HG02571 (cell line): ENCODE data around the gene ESPN.
A peak's percentile ranks its signal among the peaks of the same experiment; 100 is the strongest.
"Not testable (repeated sequence)": the region's sequence is repeated elsewhere in the genome, so short reads cannot be mapped to it uniquely, and the experiment has no call there.

Source experiments
- ATAC-seq: cut with Tn5 transposase; IDR thresholded peaks from one replicate; pipeline ENCODE4 v1.9.1; 2021; ENCODE audit warnings: mild to moderate bottlenecking, moderate library complexity; ENCODE audit not compliant: unreplicated experiment

The ESPN gene

DNA sequence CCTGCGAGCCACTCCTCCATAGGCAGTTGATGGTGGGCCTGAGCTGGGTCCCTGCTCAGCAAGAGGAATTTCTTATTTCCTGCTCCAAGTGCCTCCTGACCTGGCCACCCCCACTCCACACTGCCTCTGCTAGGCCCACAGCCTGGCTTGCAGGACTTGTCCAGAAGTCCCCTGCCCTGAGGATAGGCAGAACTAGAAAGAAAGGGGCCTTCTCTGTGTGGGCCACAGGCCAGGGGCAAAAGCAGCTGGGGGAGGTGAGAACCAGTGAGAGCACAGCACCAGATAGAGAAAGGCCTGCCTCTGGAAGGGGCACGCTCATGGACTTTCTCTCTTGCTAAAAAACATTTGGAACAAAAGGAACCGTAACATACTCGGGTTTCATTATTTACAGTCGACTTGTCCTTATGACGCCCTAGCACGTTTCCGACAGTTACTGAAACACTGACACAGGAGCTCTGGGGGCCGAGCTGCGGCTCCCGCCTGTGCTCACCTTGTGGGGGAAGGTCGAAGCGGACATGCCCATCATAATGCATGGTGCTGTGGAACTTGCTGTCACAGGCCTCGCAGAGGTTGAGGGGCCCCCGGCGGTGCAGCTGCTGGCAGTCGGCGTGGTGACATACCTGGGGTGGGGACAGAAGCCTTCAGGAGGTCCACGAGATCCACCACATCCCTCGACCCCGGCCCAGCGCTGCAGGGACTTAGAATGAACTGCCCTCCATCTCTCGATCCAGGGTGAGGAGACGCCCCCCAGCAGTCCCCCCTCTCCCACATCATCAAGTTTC is 52.7 kb downstream of the ESPN start:
- no peak for ATAC-seq

DNA sequence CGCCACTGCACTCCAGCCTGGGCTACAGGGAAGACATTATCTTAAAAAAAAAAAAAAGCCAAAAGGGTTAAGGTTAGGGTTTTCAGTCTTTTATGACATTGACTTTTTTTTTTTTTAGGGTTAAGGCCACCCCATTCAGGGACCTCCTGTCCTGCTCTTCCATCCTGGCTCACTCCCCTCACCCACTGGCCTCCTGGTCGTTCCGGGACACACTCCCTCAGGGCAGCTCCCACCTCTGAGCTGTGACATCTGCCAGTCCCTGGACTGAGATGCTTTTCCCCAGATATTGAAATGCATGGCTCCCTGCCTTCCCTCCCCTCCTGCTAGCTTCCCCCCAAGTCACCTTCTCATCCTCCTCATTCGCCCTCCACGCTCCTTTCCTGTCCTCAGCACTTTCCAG is 57.2 kb downstream of the ESPN start:
- ATAC-seq = no peak

DNA sequence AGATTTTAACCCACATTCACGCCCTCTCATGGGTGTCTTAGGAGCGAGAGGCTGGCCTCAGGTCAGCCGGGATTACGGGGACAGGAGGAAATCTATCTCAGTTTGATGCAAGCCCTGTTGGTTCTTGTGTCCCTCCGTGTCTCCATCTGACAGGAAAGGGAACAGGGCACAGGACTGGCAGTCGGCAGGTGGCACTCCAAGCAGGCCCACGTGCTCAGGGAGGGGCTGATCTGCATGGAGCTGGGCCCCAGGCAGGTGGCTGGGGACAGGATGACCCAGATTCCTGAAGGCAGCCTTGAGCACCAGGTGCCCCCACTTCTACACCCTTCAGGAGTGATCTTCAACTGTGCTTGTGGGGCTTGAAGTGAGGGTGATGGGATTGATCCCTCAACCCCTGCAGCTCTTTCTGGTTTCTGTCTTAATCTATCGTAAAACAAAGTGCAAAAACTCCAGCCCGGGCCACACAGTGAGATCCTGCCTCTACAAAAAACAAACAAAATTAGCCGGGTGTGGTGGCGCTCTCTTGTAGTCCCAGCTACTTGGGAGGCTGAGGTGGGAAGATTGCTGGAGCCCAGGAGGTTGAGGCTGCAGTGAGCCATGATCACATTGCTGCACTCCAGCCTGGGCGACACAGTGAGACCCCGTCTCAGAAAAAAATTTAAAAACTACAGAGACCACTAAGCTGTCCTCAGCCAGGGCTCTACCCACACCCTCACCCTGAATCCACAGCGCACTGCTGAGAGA is 58.6 kb downstream of the ESPN start:
- ATAC-seq = no peak

DNA sequence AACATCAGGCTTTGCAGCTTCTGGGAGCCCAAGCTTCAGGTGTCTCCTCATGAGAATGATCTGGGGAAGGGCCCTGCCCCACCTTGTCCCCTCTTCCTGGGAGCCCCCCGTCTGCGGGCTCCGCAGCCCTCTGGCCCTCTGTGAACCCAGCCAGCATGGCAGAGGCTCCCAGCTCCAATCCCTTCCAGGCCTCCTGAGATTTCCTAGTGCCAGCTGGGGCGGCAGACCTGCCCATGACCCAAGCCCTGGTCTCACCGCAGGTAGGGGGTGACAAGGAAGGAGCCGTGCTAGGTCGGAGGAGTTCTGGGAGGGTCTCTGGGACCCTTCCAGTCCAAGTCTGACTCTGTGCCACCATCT is 59.2 kb downstream of the ESPN start:
- no peak for ATAC-seq

DNA sequence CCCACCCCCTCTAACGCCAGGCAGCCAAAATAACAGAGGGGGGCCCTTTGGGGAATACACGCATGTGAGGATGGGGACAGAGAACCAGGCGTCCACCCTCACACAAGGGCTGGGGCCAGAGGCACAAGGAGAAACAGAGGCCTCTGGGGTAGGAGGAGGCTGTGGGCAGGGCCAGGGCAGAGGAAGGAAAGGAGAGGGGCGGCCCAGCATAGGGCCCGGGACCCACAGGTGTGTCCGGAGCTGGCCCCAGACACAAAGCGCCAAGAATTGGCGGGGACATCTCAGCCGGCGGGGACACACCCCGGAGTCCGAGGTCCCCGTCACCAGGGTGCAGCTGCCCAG is 60.2 kb downstream of the ESPN start:
- ATAC-seq = no peak

DNA sequence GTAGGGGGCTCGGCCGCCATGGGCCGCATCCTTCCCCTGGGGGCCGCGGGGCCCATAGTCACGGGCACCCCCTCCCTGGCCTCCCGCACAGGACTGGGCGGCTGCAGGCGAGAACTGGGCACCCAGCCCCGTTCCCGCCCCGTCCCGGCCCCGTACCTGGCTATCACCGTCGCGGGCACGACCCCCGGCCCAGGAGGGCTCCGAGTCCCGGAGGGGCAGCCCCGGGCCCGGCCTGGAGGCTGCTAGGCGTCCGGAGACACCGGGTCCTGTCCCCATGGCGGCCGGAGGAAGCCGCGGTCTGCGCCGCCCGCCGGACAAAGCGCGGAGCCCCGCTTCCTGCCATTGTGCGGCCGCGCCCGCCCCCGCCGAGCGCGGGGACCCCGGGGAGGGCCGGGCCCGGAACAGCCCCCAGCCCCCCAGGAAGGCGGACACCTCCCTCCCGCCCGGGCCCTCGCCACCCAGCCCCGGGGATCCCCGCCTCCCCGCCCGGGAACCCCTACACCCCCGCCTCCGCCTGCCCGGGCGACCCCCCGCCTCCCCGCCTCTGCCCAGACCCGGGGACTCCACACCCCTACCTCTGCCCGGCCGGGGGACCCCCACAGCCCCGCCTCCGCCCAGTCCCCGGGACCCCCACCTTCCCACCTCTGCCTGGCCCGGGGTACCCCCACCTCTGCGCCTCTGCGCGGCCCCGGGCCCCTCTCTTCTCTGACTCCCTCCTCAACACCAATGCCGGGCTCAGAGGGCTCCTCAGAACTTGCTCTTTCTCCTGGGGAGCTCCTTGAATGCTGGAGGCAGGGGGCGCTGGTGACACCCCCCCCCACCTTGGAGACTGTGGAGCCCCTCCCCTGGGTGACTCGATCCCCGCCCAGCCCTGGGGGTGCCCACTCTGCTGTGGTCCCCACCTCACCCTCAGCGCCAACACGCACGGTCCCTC is 60.9 kb downstream of the ESPN start:
- ATAC-seq = no peak

DNA sequence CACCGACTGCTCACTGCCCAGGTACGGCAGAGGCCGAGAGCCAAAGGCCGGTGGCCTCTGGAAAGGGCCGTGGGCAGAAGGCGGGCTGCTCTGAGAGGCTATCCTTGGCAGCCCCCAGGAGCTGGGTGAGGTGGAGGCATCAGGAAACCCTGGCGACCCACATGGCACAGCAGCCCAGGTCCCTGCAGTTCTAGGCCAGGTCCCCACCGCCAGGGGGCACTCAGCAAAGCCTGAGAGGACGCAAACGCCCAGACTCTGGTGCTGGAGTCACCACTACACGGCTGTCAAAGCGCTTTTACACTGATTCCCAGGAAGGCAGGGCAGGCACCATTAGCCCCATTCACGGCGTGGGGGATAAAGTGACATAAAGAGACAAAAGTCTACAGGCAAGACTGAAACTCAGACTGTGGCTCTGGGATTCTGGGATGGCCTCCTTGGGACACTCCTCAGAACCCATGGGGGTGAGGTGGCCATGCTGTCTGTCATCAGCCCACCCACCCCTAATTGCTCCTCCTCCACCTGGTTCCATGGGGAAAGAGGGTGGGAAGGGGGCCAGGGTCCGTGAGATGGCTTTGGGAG is 61.9 kb downstream of the ESPN start:
- ATAC-seq = no peak

DNA sequence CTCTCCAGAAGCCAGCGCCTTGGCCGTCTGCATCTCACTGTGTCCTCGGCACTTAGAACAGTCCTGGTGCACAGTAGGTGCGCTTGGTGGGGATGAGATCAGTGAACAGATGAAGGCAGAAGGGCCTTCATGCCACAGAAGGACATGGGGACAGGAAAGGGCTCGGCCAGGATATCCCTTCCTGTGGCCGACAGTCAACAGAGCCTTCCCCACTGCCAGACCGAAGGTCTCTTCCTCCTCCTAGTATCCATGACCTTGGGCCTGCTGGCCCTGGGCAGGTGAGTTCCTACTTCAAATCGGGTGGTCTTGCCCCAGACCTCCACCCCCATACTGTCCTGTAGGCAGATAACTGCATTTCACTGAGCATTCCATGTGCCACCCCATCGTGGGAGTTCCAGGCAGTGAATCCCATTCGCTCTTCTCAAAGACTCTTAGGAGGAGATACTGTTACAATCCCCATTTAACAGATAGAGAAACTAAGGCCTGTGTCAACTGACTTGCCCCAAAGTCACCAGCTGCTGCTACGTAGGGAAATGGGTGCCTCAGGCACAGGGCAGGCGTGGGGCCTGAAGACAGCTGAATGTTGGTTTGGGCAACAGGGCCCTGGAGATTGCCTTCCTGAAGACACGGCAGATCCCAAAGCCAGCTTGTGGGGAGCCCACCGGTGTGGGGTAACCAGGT is 63.4 kb downstream of the ESPN start:
- ATAC-seq = no peak

DNA sequence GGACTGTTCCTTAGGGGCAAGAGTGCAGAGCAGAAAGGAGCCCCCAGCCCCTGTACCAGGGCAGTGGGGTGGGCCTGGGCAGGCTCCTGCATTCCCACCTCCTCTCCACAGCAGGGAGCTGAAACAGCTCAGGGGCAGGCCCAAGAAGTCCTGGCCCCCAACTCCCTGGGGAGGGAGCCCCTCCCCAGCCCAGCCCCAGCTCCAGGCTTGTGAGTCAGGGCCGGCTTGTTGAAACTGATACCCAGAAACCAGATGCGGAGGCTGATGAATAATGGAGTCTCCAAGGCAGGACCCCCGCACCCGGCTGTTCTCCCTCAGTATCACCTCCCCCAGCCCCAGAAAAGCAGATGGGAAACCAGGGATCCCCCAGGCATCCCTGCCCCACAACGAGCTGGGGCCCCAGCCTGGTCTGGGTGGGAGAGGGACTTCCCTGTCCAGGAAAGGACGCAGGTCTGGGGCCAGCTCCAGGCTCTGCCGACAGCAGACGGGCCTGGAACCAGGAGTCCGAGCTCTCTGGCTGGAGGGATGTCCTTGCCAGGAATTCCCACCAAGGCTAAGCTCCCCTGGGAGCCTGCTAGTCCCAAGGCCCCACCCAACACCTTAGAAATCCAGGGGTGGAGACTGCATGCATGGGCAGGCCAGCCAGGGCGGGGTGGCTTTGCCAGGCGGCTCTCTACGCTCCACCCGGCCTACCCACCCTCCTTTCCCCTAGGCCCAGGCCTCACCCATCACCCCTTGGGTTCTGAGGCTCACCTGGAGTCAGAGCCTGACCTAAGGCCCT is 64.2 kb downstream of the ESPN start:
- ATAC-seq = no peak

DNA sequence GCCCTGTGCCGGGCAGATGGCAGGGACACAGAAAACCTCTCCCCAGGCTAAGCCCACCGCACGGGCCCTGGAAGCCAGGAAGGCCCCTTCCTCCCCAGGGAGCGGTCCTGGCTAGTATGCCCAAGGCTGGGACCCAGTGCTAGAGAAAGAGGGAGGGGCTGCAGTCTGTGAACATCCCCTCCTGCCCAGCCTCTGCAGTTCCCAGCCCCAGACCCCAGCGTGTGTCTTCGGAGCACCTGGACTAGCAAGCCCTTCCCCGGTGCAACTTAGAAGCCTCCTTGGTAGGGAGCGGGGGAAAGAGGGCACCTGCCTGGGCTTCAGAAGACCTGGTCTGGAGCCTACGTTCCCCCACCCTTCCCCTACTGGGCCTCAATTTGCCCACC is 64.8 kb downstream of the ESPN start:
- no peak for ATAC-seq

DNA sequence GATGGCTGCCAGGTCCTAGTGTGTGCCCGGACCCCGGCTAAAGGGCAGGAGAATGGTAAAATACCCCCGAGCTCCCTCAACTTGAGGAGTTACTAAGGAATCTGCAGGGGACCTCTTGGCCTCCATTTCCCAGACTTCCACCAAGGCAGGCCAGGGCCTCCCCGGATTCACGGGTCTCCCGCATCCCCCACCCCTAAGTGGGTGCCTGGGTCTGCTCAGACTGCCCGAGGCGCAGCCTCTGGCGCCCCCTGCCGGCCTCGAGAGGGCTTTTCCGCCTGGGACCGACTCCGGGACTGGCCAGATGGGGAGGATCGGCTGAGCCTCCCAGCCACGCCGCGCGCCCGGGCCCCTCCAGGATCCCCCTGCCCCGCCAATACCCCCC is 65.2 kb downstream of the ESPN start:
- ATAC-seq = peak; percentile 44

DNA sequence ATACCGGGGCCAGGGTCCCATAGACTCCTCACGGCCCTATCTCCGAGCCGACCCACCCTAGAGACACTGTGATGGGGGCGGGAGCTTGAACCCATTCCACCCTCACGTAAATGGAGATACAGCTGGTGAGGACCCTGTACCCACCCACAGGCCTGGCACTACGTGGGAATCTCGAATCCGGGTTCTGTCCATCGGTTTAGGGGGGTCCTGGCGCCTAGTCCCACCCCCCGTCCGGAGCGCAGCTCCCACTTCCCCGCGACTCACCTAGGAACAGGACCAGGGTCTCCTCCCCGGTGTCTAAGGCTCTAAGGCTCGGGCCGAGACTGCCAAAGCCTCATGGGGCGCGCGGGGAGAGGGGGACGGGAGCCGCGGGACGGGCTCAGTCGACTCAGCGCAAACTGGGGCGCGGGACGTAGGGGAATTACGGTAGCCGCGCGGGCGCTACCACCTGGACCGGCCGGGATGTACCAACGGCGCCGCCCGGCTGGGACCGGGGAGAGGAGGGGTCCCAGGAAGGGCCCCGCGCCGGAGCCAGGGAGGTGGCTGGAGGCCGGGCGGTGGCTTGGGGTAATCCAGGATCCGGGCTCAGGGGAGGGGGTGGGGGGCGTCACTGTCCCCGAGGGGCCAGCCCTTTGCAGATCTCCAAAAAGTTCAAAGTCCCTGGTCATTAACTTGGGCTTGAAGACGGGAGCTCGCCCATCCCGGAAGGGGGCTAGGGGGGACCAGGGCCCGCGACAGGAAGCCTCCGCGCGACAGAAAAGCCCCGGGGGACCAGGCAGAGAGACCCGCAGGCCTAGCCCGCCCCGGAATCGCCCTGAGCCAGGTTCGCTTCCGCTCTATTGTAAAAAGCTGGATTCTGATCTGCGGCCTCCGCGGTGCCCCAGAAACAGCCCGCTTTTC is 65.9 kb downstream of the ESPN start:
- ATAC-seq = peak; percentile 43

DNA sequence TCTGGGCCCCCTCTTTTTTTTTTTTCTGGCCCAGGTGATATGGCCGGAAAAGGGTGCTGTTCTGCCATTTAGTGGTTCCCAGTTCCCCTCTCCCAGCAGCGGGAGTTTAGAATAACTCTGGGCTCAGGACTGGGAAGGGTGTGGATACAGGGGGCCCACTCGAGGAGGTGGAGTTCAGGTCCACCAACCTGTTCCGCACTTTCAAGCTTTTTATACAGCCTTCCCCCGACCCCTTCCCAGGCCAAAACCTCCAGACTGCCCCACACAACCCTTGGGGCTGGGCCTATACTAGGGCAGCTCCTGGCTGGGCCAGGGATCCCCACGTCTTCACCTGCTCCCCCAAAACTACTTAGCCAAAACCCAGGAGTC is 66.5 kb downstream of the ESPN start:
- no peak for ATAC-seq

DNA sequence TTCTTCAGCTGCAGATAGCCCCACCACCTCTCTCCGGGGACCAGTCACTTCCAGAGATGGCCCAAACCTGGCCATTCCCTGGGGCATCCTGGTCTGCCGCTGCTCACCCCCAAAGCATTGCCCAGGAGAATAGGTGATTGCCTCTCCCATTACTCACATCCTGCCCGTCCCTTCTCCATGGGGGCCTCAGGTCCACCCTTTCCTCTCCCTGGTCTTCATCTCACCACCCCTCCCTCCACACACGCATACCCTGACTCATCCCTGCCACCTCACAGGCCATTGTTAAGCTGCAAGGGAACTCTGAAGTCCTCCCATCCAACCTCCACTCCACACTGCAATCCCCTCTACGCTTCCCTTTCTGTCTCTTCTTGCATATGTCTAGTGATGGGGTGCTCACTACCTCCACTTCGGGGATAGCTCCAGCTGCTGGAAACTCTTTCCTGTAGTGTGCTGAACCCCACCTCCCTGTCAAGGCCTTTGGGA is 66.9 kb downstream of the ESPN start, which contains the start of gene PLEKHG5:
Gene PLEKHG5, minus strand, starts transcription at position 188 of the 483 bp plus-strand sequence. CDS start 14,096 bp downstream, outside the sequence.
- no peak for ATAC-seq

DNA sequence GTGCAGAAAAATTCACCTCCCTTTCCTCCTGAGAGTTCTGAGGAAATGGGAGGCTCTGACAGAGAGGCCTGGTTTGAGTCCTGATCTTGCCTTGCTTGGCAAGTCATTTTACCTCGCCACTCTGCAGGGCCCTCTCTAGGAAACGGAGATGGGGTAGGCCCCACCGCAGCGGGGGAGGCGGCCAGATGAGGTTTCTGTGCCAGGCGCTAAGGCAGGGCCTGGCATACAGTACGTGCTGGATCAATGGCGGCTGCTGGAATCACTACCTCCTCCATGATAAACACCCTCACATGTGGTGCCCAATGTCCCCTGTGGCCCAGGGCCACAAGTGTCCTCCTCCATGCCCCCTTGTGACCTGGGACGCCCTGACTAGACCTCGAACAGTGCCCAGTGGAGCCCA is 67.4 kb downstream of the ESPN start:
- ATAC-seq = no peak

DNA sequence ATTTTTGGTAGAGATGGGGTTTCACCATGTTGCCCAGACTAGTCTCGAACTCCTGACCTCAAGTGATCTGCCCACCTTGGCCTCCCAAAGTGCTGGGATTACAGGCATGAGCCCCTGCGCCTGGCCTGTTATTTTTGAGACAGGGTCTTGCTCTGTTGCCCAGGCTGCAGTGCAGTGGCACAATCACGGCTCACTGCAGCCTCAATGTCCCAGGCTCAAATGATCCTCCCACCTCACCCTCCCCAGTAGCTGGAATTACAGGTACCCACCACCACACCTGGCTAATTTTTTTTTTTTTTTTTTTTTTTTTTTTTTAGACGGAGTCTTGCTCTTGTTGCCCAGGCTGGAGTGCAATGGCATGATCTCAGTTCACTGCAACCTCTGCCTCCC is 69.3 kb downstream of the ESPN start:
- not testable (repeated sequence) for ATAC-seq

DNA sequence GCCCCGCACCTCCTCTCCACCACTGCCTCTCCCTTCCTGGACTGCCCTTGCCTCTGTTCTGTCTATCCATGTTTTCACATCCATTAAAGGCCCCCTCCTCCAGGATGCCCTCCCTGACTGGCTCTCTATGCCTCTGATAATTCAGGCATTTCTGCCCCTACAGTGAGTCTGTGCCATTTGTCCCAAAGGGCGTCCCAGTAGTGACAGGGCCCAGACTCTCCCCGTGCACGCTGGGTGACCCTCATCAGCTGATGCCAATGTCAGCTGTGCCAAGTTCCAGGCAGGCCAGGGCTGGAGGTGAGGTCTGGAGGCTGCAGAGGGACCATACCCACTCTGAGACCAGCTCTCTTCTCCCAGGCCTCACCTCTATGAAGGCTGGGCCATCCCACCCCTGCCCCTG is 70.1 kb downstream of the ESPN start:
- ATAC-seq = no peak

DNA sequence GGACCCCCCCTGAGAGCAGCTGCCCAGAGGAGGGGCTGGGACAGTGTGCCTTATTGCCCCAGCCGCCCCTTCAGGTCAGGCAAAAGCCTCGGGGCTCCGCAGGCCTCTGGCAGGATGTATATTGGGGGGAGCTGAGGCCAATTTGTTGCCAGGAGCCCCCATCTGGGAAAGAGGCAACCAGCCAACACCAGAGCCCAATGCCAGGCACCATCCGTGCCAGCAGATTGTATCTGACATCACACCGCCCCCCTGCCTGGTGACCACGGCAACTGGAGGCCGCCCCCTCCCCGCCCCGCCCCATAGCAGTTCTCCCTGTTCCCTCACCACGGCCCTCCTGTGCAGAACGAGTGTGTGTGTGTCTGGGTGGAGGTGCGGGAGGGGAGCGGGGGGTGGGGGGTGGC is 70.5 kb downstream of the ESPN start:
- ATAC-seq = no peak
